Stimulated activated CD8-positive, alpha-beta memory T cell treated with anti-CD3 and anti-CD28 coated beads, Interleukin-12 subunit alpha, Interleukin-12 subunit beta, amount 100 ng/mL, for 1 hour (primary cell): ENCODE results near the gene SNTG2.
"Not testable (repeated sequence)": the region's sequence is repeated elsewhere in the genome, so short reads cannot be mapped to it uniquely, and the experiment has no call there.

ENCODE experiments used
- DNase-seq: peaks from one replicate; pipeline ENCODE4 v3.0.0-alpha.2; 2020; ENCODE audit warnings: low read depth

Gene SNTG2

DNA sequence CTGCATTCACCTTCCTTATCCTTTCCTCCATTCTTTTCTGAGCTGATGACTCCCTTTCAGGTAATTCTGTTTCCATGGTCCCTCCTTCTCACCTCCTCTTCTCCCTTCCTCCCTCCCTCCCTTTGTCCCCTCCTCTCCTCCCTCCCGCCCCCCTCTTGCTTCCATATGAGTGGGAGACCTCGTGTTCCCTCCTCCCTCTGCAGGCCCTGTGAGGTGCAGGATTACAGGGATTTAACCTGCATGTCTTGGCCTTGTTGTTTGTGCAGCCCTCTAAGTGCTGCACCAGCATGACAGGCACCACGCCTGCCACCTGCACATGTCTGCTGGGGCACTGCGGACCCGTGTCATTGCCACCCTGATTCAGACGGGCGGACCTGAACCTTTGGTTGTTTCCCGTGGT lies 103.1 kb downstream of the SNTG2 start:
- no peak for DNase-seq

DNA sequence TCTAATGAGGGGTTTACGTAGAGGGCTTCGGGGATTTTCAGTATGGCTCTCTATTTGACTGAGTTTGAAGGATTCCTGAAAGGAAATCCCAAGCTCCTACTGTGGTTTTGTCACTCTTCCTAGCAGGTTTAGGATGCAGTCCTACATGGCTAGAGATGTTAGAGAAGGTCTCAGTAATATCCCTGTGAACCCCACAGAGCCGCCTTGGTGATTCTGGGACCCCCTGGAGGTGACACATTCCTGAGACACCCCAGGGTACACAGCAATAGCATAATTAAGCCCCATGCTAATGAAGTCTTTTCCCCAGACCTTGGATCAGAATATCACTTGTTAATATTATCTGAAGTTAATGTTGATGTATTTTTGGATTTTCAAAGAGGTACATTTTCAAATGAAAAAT lies 103.8 kb downstream of the SNTG2 start:
- DNase-seq: no peak

DNA sequence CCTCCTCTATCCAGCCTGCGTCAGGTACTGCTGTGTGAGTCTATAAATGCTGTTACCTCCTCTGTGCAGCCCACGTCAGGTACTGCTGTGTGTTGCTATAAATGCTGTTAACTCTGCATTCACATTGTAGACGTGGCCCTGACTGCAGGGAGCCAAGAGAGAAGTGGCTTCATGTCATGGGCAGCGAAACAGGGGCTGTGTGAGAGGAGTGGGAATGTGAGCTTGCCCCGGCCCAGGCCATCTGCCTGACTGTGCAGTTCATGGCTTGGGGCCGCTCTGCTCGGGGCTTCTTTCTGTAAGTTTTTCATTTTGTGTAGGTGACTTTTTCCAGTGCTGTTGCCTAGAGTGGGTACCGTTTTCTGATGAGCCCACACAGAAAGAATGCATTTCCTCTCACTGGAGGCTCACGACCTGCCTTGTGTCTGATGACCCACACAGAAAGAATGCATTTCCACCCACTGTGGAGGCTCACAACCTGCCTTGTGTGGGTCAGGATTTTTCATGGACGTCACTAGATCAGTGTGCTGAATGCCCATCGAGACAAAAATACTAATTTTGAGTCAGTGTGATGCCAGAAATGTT lies 104.5 kb downstream of the SNTG2 start:
- DNase-seq: no peak

DNA sequence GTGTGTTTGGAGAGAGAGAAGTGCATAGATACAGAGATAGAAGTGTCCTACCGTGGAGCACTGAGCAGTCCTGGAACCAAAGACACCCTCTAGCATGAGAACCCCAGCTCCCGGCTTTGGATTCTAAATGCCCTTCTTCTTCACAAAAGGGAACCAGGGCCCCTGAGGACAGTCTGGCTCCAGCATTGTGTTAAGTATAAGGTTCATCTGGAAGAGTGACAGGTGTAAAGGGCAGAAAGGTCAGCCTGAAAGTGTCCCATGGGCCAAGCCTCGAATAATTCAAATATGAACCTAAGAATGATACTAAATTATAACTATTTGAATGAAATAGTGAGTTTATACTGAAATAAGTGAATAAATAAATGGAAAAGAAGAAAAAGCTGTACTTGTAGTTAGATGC lies 109.7 kb downstream of the SNTG2 start:
- no peak for DNase-seq

DNA sequence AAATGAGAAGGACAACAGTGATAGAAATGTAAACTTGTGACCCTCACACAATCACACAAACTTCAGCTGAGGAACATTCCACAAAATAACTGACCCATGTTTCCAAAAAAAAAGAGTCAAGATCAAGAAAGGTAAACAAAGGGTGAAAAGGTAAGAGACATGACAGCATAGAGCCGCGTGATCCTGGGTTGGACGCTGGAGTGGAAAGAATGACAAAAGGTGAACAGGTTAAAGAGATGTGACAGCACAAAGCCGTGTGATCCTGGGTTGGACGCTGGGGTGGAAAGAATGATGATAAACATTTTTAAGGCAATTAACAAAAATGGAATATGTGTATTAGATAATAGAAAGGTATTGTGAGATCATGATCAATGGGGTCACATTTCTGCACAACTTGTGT lies 110.3 kb downstream of the SNTG2 start:
- DNase-seq: no peak

DNA sequence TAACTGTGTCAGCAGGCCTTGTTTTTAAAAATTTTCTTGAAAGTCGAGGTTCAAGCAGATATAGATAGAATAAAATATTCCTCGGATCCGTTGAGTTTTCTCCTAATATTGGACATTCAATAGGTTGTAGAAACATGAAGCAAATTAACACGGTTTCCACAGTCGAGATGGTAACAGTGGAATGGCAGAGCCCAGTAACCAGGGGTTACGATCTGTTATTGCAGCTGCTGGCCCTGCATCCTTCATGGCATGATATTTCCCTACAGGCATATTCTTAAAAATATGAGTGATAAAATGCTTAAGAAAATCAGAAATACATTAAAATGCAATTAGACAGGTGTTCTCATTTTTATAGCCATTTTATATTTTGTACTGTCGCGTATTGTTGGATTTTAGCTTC lies 117.6 kb downstream of the SNTG2 start:
- no peak for DNase-seq

DNA sequence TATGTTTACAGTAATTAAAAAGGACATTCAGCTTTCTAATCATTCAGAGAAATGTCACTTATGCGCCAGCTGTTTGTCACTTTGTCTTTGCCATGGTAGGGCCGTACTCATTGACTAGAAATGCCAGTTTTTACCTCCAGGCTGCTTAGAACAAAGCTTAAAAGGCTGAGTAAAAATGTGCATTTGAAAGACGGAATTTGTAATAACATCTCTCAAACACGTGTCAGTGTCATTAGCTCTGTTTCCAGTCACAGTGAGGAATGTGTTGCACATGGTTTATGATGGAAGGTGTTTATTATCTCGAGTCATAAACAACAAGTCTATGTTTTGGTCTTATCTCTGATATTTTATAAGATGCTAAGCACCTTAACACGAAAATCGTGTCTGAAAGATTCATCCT lies 118.2 kb downstream of the SNTG2 start:
- no peak for DNase-seq

DNA sequence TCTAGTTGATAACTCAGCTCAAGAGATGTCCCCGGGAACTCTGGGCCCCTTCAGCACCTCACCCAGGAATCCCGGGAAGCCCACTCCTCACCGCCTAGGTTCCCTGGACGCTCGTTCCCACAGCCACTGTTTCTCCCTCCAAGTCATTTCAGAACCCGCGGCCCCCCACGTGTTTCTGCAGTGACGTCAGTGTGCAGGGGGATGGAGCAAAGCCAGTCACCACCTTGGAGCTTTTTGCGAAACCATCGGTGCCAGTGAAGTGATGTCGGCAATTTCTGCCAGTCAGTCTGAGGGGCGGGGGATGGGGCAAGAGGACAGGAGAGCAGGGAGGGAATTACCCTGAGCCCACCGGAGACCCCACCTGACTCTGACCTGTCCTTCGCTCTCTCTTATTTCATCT lies 119.2 kb downstream of the SNTG2 start:
- no peak for DNase-seq

DNA sequence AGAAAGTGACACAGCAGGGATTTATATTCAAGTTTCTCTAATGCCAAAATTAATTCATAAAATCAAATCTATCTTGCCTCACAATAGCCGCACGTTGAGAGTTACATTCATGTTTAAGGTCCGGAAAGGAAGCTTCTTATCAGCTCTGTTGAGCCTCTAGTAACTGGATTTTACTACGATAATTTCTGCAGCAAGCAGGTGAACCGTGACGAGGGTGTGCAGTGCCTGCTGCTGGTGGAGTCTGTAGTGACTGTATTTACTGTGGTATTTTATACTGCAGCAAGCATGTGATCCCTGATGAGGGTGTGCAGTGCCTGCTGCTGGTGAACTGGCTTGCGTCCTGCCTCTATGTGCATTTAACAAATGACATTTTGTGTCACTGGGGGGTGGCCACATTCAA lies 120.0 kb downstream of the SNTG2 start:
- DNase-seq: no peak

DNA sequence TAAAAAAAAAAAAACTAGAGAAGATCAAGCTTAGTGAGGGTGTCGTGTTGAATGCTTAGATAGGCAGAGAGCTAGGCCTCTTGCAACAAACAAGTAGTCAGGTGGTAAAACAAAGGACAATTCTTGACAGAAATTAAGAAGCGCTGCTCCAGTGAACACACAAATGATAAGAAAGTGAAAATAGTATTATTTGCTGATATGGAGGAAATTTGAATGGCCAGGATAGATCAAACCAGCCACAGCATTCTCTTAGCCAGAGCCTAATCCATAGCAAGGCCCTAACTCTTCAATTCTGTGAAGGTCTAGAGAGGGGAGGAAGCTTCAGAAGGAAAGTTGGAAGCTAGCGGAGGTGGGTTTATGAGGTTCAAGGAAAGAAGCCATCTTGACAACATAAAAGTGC lies 121.0 kb downstream of the SNTG2 start:
- no peak for DNase-seq

DNA sequence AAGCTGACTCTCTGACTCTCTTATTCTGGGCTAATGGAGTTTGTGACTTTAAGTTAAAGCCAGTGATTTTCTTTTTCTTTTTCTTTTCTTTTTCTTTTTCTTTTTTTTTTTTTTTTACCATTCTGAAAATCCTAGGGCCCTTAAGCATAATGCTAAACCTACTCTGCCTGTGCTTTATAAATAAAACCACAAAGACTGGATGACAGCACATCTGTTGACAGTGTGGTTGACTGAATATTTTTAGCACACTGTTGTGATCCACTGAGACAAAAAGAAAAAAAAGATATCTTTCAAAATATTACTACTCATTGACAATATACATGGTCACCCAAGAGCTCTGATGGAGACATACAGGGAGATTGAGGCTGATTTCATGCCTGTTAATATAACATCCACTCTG lies 121.6 kb downstream of the SNTG2 start:
- DNase-seq: no peak

DNA sequence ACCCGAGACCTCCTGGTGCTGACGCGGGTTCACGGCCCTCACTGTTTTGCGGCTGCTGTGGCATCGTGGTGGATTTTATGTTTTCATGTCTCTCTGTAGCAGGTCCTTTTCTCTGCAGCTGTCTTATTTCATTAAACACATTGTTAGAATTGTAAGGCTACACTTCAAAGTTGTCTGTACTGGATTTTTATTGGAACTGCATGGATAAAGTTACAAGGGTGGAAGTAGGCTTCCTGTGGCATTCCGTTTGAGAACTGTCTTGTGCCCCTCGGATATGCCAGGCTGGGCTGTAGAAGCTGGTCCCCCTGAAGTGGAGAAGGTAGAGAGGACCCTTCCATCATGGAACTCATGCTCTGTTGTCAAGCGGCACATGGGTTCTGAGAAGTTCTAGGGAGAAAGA lies 127.3 kb downstream of the SNTG2 start:
- DNase-seq: no peak

DNA sequence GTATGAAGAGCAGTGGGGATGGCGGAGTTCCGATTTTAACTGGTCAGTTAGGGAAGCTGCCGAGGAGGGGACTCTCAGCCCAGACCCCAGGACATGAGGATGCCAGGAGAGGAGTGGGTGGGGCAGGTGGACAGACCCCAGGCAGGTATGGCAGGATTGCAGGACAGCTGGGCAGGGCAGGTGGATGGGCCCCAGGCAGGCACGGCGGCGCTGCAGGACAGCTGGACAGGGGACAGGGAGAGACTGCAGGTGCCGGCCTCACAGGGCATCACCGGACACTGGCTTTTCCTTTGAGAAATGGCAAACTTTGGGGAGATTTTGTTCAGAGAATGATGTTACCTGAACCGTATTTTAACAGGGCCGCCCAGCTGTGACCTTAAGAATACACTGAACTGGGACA lies 127.7 kb downstream of the SNTG2 start:
- DNase-seq: no peak

DNA sequence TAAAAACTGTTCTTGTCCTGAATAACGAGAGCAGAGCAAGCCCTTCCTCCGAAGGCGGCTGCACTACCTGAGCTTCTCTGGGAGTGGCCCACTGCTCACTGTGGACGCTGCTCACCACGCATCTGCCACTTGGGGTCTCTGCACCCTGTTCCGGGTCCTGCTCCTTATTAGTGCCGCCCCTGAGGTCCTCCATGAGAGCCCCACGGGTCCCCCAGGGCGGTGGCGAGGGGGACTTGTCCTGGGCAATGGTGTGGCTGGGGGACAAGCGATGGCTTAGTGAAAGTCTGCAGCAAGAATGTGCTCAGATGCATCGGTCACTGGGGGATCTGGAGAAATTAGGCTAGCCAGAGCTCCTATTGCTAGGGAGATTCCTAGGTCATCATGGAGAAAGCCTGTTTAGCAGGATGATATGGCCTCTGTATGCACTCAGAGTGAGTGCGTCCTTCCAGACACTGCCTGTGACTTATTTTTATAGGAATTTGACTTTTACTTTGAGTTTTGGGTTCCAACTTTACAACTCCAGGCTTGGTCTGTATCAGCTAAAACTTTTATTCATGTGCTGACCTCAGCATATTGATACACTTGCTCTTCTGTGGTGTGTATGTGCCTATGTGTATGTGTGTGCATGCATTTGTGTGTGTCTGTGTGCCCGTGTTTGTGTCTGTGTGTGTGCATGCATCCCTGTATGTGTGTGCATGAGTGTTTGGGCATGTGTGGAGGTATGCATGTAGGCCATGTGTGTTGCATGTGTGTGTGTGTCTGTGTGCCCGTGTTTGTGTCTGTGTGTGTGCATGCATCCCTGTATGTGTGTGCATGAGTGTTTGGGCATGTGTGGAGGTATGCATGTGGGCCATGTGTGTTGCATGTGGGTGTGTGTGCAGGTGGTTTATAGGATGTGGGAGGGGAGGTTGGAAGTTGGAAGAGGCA lies 129.5 kb downstream of the SNTG2 start:
- DNase-seq: no peak

DNA sequence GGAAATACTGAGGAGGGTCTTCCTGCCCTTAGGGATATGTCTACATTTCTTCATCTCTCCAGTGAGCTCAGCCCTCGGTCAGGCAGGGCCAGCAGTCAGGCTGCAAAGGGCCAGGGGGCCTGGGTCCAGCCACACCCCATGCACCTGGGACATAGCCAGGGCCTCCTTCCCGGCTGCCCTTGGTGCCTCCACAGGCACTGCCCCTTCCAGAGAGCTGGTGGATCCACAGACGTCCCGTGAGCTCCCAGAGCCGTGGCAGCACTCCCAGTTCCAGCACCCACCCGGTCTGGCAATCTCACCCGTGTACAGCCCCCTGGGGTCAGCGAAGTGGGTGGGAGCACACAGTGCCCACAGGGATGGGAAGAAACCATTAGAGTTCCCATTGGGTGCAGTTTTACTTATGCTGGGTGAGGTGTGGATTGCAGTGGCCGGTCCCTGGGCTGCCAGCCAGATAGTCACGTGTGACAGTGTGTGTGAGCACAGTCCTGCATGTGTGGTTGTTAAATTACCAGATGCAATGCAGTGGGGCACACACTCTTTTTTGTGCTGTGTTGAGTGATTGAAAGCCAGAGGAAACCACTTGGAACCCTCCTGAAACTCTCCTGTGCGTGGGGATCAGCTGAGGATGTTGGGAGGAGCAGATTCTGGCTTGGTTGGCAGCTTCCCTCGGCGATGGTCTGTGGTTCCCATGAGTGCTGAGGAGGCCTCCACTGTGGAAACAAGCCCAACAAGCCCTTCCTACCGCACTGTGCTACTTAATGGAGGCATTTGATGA lies 131.0 kb downstream of the SNTG2 start:
- DNase-seq: no peak

DNA sequence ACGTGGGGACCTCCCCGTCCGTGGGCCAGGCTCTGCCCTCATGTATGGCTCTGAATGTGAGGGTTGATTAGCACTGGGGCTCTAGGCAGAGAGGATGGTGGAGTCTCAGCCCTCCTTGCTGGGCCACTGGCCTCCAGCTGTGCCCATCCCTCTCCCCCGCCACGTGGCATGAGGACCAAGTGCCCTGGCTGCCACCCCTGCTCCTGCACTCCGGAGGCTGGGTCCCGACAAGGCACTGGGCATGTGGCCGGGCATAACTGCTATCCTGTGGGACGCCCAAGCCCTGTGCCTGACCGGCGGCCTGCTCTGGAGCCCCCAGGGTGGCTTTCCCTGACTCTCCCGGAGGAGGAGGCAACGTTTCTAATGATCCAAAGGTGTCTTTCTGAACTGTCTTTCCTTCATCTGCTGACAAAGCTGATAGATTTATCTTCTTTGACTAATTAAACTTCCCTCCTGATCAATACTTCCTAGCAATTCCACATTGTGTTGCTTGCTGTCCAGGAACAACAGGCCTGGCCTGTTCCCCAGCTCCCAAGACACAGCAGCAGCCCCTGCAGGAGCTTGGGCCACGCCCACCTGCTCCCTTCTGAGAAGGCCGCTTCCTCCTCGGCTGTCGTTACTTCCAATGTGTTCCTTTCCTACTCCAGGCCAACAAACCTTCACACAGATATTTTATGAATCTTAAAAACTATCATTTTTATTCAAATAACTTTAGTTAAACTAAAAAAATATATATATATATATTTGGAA lies 132.0 kb downstream of the SNTG2 start:
- DNase-seq: no peak

DNA sequence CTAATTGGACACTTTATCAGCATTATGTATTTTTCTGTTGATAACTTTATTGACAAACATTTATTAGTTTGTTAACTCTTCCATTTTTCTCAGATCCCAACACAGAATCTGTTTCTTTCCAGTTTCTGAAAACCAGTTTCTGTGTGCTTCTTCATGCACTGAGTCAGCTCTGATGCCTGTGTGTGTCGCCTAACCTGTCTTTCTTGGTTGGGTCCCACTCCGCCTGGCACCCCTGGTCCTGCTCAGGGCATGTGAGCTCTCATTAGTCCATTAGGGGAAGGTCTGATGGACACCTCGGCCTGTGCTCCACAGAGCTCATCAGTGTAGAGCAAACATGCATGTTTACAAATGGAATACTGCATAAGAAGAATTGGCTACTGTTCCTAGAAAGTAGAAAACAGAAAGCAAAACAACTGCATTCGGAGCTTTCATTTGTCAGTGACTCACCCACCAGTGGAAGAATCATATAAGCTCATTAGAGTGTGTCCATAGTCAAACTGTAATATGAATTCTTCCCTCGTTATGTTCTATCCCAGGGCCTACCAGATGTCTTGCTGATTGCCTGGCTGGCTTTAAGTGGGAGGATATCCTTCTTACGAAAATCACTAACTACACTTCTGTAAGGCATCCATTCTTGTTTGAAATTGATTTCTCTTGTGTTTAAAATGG lies 137.7 kb downstream of the SNTG2 start:
- no peak for DNase-seq

DNA sequence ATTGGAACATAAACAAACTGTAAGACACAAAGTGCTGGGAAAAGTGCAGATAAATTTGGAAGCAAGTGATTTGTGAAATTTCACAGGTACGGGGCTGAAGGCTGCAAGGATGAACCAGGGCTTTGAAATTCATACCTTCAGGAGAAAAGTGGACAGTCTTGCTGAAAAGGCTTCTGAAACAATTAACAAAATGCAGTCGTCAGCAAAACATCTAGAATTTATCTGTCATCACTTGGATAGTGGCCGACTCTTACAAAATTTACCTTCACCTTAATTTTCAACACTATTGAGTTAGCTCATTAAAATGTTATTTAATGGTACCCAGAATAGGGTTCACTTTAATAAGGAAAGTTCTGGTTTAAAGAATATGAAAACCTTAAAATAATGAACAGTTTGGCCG lies 138.3 kb downstream of the SNTG2 start:
- no peak for DNase-seq

DNA sequence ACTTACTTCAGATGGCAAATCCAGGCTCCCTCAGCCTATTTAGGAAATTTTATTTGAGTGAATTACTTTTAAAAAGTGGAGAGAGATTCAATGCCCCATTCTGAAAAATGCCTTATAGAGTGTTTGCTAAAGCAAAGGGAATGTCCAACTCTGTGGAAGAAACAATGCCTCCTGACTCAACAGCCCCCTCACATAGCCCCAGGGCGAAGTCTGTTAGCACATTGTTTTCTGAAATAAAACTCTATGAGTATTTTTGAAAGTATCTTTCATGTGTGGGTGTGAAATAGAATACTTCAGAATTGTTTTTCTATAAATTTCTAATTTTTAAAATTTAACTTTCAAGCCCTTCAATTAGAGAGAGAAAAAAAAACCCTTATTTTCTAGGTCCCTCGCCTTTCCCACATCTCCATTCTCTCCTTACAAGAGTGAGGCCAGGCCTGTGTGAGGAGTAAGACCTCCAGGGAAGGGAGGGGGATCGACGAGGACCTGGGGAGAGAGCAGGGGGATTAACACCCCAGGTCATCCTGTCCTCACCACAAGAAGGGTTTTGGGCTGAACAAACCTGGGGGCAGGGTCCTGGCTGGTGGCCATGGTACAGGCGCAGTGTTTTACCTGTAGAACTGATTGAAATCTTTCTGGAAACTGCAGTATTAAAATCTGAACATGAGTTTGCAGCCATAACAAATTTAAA lies 141.4 kb downstream of the SNTG2 start:
- DNase-seq: no peak

DNA sequence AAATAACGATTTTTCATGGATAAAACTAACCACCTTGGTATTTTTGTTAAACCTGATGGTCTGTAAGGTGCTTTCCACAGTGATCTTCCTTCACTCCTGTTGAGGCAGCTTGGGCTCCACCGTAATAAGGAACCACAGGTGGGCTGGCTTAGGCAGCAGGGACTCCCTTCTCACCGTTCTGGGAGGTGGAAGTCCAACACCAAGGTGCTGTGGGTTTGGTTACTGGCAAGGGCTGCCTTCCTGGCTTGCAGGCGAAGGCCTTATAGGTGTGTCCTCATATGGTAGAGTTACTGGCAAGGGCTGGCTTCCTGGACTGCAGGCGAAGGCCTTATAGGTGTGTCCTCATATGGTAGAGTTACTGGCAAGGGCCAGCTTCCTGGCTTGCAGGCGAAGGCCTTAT lies 143.0 kb downstream of the SNTG2 start:
- not testable (repeated sequence) for DNase-seq

DNA sequence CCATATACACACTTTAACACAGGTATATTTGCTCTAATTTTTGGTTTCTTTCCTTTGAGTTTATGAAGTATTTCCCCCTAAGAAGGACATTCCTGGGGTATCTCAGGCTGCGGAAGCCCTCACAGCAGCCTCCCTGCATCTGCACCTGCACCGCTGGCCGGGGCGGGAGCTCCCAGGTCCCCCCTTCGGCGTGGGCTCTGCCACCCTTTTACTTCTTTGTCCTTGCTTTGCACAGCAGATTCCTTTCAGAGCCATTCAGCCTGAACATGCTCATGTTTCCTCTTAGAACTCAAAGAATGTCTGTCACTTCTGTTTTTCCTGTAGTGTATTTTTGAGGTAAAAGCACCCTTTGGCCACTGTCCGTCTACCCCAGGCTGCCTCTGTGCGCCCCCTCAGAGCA lies 146.5 kb downstream of the SNTG2 start:
- no peak for DNase-seq
